Stimulated activated CD4-positive, alpha-beta T cell treated with anti-CD3 and anti-CD28 coated beads, Interleukin-2, amount 100 ng/mL, for 48 hours (primary cell): ENCODE results near the gene CMTM8.

Experiments used
- DNase-seq, 2 donors: peaks; one replicate each; pipeline ENCODE4 v3.0.0-alpha.2; 2020

The CMTM8 gene

DNA sequence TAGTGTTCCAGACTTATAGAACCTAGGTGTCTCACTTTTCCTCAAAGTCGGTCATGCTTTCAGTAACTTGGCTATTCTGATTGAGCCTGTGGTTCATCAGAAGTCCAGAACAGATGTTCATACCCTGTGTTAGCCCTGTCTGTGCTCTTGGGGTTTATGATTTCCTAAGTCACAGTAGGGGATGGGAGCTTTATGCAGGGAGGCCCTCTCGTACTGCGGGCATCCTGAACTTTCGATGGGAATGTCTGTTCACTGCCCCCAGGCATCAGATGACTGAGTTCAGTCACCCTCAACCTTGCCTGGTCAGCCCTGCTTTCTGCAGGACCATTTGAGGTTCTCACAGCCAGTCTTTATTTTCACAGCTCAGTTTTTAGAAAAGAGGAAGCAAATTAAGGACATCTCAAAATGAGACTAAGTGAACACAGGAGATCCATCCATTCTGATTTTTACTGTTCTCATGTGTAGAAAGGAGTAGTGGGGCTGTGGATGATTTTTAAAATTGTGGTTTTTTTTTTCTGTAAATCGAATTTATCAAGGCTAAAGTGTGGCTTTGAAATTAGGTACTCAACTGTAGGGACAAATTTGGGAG lies 71.3 kb downstream of the CMTM8 start:
- no peak for DNase-seq

DNA sequence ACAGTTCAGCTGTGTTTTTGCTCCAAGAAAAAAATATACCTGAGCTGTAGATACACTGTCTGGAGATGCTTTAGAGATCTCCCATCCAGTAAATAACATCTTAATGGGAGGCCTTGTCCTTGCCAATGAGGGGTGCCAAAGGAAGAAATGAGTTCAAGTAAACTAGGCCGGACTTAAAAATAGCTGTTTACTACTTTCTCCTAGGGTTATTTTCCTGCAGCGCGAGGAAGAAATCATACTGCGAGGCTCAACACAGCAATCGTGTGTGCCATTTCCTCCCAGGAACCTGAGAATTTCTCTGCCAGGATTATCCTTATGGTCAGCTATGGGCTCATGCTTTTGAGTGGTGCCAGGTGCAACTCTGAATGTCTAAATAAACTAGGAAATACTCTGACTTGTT lies 71.9 kb downstream of the CMTM8 start:
- DNase-seq = no peak

DNA sequence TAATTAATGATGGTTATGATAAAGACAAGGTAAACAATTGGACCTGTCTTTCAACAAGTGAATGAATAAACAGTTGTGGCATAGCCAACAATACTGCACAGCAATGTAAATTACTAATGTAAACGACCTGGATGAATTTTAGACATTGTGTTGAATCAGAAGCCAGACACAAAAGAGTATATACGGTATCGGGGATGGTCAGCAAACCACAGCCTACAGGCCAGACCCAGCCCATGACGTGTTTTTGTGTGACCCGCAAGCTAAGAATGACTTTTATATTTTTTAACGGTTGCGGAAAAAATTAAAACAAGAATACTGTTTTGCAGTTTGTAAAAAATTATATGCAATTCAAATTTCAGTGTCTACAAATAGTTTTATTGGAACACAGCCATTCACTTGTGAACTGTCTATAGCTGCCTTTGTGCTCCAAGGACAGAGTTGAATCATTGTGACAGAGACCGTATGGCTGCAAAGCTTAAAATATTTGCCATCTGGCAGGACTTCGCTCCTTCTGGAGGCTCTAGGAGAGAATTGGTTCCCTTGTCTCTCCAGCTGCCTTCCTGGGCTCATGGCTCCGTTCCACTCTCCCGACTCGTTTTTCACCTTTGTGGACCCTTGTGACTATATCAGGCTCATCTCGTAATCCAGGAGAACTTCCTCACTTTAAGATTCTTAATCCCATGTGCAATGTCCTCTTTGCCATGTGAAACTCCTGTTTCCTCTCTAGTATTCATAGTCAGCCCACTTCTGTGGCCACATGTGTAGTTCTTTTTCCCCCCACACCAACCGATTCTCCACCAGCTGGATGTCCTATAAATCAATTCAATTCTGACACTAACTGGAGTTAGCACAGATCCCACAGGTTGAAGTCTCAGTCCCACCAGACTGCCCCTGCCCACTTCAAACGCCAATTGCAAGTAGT lies 72.7 kb downstream of the CMTM8 start:
- no peak for DNase-seq

DNA sequence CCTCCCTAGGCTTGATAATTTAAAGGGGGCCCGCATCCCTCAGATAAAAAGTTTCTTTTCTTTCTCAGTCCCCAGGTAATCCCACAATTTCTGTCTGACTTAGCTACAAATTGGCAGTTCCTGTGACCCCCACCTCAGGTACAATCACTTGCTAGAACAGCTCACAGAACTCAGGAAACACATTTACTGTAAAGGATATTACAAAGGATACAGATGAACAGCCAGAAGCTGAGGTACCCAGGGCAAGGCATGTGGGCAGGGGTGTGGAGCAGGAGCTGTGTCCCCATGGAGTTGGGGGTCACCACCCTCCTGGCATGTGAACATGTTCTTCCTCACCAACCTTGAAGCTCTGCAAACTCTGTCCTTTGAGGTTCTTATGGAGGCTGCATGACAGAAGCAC lies 73.8 kb downstream of the CMTM8 start:
- no peak for DNase-seq

DNA sequence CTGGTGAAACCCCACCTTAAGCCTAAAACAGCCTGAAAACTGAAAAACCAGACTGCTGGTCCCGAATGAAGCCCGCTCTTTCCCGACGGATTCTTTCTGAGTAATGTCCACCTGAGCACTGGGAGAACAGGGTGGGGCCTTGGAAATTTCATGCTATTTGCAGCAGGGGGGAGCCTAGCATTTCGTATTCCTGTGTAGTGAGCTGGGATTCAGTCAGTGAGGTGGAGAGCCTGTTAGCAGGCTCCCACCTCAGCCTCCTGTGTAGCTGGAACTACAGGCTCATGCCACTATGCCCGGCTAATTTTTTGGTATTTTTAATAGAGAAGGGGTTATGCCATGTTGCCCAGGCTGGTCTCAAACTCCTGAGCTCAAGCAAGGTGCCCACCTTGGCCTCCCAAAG lies 74.7 kb downstream of the CMTM8 start:
- DNase-seq = no peak

DNA sequence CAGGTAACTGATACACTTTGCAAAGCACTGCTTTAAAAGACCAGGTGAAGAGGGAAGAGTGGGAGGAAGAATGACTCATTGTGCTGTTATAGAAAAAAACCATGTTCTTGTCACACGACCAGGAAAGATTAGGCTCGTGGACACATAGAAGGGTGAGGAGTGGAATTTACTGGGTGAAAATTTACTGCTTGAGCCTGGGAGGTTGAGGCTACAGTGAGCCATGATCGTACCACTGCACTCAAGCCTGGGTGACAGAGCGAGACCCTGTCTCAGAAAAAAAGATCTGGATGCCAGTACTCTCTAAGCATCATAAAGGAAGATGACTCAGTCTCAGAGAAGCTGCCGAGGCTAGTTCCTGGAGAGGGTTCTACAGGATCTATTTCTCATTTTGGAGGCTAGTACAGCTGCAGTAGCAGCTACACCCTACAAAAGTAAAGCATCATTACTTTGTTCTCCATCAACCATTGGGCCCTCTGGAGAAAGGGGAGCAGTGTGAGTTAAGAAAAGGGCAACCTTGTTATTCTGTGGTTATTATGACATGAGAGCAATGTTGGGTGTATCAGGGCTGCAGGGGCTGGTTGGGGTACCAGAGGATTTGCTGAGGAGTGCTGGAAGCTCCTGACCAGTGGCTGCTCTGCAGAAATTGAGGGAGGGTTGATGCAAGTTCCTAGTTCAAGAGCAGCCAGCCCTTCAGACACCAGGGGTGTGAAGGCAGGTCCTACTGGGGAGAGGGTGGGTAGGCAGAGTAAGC lies 75.4 kb downstream of the CMTM8 start:
- peak in 1 of 2 donors; percentile 13 for DNase-seq

DNA sequence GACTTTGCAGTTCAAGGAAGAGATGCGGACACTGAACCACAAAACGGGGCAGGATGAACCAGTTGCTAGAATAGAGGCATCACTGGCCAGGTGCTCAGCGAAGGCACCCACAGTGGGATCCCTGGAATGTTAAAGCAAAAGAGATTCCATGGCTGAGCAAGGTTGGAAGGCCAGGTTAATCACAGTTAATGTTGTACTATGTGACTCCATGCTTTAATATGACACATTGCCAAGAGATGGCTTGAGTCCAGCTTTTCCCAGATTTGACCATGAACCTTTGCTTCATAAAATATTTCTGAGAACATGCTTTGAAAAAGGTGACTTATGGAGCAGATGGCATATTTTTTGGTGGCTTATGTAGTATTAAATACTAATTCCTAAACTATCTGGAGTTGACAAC lies 77.0 kb downstream of the CMTM8 start:
- no peak for DNase-seq

DNA sequence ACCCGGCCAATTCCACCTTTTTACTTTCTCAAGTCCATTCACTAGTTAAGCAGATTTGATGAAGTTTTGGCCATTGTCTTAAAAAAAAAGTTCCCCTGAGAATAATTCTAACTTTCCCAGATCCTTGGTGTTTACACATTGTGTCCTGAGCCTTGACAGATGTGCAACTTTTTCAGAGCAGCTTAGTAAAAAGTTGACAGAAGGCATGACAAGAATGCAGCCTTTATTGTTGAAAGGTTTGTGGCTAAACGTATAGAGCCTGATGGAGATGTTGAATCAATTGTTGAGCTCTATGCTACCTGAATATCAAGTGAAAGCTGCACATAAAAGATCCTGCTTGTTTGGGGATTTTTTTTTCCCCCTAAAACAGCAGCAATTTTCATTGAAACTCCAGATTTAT lies 77.8 kb downstream of the CMTM8 start:
- no peak for DNase-seq

DNA sequence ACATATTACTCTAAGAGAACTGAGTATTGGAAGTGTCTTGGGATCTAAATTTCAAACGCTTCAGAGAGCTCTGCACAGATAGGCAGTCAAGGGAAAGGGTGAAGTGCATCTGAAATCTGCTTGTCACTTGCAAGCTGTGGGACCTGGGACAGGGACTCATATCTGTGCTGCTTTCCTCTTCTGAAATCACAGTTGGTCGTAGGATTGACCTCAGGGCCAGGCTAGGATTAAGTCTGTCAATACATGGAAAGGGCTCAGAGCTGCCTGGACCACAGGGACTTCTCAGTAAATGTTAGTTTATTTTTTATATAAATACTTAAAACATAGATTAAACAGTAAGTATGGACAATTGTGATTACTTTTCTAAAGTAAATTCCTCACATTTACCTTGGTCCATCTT lies 78.5 kb downstream of the CMTM8 start:
- DNase-seq = no peak

DNA sequence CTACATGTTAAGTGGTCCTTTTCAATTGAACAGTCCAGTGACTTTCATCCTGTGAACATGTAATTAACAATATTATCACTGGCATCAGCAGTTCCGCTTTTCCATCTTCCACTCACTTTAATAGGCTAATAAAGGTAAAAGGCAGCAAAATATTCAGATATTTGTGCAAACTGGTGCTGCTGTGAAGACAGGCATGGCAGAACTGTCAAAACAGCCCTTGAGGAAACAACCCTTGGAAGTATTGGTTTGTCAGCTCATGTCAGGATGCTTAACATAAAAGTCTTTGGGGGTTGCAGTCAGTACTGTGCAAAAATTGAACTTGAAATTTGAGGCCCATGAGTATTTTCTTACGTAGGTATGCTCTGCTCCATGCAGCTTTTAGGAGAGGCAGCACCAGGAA lies 81.1 kb downstream of the CMTM8 start:
- no peak for DNase-seq

DNA sequence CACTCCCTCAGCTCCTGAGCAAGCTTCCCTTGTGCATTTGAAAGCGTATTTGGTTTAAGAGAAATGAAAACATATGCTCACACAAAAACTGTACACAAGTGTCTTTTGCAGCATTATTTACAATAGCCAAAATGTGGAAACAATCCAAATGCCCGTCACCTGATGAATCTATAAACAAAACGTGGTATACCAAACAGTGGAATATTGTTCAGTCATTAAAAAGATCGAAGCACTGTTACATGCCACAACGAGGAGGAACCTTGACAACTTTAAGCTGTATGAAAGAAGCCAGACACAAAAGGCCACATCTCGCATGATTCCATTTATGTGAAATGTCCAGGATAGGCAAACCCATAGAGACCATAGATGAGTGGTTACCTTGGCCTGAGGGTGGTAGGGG lies 81.6 kb downstream of the CMTM8 start:
- no peak for DNase-seq

DNA sequence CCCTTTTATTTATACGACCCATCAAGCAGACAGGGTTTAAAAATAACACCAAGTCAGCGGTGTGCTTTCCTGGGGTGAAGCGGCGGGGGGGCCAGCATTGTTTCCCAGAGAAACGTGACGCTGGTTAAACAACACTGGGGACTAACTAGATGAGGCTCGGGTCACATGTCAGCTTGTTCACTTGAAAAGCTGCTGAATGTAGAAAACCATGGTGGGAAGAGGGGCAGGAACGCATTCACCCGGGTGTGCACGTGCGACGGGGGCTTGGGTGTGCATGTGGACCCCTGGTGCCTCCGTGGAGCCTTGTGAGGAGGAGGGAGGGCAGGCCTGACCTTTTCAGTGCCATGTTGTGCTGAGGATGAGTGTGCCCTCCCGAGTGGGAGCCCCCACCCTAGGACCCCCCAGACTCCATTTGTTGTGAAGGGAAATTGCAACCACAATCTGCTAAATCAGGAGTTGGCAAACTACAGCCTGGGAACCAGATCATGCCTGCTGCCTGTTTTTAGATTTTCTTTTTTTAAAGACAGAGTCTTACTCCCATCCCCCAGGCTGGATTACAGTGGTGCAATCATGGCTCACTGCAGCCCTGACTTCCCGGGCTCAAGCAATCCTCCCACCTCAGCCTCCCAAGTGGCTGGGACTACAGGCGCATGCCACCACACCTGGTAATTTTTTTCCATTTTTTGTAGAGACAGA lies 82.8 kb downstream of the CMTM8 start:
- DNase-seq = no peak

DNA sequence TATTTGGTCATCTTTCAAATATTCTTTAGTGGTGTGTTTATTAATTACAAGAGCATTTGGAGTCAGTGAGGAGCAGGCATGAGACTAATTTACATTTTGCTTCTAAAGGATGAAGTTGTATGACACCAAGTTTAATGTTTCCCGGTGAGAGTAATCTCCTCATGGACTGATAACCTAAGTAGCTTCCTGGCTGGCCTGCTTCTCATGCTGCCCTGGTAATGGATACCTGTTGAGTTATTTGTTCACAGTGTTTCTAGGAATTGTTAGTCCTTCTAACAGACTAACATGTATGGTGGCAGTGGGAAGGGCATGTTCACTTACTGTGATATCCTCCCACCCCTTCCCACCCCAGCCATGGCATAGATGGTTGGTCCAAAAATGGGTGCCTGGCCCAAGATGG lies 83.8 kb downstream of the CMTM8 start:
- DNase-seq = no peak

DNA sequence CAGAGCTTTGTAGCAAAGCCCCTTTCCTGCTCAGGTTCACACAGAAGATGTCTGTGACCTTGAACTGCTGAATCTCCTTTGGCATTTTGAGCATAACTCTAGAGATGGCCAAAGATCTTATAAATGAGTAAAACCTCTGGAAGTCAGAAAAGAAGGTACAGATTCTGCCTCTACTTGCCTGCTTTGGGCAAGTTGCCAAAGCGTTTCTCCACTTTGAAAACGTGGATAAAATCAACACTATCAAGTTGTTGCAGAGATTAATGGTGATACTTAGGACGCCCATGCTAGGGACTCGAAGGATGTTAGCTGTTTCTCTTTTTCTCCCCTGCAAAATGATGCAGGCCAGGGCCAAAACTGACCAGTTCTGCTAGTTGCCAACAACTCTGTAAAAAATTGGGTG lies 85.1 kb downstream of the CMTM8 start:
- DNase-seq = no peak

DNA sequence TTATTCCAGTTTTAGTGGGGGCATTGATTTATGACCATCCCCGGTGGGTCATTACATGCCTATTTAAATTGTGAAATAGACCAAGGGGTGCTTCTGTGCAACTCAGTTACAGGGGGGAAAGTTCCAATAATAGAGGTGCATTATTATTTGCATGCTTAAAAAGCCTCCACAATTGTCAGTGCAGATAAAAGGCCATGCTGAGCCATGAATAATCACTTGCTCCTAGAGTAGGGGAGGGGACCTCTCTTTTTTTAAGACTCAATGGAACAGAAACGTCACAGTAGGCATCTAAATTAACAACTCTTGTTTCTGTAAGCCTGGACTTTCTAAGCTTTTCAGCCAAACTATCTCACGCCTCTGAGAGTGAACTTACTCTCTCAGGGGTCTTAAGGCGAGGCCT lies 86.7 kb downstream of the CMTM8 start:
- no peak for DNase-seq

DNA sequence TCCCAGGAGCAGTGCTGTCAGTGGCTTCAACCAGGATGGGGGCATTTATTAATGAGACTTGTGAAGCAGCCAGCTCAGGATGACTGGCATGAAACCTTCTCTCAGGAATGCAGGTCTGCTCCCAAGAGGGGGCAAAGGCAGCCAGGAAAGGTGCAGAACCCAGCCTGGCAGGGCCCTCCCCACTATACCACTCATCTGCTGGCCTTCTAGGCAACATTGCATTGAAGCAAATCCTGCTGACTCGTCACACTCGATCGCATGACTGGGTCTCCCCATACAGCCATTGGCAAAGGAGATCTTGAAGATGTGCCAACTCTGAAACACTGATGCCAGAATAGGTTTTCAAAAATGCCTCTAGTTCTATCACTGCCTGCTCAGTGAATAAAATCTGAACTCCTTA lies 87.4 kb downstream of the CMTM8 start:
- no peak for DNase-seq

DNA sequence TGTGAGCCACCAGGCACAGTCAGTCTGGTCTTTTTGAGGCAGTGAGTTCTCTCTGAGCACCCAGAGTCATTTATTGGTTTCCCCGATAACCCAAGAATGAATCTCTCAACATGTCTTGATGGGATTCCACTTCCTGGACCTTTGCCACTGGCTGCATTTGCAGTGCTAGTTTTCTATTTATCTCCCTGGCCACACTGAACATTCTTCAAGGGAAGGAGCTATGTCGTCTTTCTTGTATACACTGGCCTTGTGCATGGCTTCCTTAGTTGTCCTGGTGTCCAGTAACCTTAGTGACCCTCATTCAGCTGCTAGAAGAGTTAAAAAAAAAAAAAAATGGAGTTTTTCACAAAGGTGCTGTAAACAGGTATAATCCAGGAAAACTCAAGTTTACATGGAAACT lies 88.3 kb downstream of the CMTM8 start:
- no peak for DNase-seq

DNA sequence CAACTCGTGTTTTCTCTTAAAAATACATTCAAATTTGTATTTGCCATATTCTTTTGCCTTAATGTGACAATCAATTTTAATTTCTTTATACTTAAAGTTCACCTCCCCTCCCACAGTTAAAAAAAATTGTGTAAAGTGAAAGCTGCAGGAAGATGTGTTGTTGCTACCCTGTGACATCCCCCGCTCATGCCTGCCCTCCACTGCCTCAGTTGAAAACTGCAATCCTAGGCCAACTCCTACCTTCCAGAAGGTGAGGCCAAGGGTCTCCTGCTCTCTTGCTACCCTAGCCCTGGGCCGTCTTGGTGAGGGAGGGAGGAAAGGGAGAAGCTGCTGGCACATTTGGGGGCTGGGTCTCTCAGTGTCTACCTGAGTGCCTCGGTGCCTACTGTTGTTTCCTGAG lies 96.2 kb downstream of the CMTM8 start:
- DNase-seq = peak; percentile 44 to 53

DNA sequence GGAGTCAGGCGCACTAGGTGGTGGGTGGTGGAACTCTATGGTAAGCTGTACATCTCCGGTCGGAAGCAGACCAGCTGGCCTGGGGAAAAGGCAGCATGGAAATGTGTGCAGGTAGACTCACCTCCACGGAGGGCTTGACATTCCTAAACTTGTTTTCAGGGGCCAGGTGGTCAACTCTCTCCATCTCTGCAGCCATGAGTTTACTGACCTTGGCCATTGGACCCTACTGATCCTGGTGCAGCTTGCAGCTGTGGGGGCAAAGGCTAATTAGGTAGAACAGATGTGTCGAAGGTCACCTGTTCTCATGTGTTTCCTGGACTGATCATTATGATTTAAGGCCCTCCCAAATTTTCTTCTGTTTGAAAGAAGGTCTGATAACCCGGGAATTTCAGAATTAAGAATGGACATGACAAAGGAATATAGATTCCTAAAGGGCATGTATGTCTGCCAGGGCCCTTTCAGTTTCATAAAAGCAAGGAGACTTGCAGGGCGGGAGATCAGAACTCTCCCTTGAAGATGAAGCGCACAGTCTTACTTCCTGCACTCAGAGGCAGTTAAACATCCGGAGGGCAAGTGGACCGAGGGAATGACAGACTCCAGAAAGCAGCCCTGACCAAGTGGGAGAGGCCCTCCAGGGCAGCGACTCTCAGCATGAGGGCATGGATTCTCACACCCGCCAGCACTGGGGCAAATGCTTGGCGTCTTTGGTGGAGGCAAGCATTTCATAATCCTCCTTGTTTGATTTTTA lies 97.1 kb downstream of the CMTM8 start:
- DNase-seq = no peak

DNA sequence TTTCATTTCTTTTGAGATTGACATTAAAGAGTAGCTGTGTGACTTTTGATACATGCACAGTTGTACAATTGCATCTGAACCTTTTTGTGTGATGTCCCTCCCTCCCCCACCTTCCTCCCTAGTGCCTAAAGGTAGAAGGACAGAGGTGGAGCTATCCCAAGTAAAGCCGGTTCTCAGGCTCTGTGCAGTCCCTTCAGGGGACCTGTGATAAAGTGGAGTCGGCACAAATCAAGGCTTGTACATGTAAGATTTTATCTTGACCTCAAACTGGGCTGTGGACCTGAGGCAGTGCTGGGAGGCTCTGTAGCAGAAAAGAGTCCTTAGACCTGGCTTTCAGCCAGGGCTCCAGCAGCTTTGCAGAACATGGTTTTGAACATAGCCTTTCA lies 97.6 kb downstream of the CMTM8 start:
- no peak for DNase-seq

DNA sequence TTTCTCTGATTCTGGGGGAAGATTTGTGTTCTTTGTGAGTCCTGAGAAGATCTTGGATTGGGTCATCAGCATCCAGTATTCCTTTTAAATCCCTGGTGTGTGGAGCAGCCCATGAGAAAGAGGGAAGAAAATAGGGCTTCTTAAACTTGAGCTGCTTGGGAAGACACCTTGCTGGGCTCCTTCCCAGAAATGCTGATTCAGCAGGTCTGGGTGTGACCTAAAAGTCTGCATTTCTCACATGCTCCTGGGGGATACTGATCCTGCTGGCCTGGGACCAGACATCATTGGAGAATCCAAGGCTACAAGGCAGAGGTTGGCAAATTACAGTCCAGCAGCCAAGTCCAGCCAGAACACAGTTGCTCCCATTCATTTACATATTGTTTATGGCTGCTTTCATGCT lies 99.0 kb downstream of the CMTM8 start:
- no peak for DNase-seq

DNA sequence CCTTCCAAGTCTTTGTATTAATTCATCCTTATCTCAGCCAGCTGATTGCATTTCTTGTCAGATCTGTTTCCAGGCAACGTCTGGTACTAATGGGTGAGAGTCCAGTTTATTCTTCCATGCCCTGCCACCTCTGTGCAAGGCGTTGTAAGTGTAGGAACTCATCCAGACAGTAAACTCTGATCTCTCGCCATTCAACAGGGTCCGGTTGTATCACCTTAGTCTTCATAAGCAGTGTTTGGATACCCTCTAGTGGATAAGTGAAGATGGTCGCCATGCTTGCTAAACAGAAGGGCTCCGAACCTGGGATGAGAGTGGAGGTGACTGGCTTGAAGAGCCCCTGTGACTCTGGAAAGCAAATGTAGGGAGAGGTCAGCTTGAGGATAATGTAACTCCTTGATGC lies 101.6 kb downstream of the CMTM8 start:
- peak in 1 of 2 donors; percentile 7 for DNase-seq
